NB4 (cell line): Measurements from ENCODE around the gene CST1.
"Not testable (repeated sequence)": the region's sequence is repeated elsewhere in the genome, so short reads cannot be mapped to it uniquely, and the experiment has no call there.

Source experiments
- DNase-seq: peaks from one replicate; pipeline ENCODE4 v3.0.0; 2010; ENCODE audit warnings: low read depth
- H3K4me3 ChIP-seq: one replicate; pipeline ENCODE4 v1.5.1; 2011; ENCODE audit warnings: mild to moderate bottlenecking, low read depth, low read length, moderate library complexity
- CTCF ChIP-seq: IDR thresholded peaks from one replicate; pipeline ENCODE4 v1.5.1; 2012; ENCODE audit warnings: low read depth, low read length
- MAX ChIP-seq: IDR thresholded peaks from 2 replicates; pipeline ENCODE4 v1.6.1; 2011; ENCODE audit warnings: low read depth, low read length
- MYC ChIP-seq: IDR thresholded peaks from 2 replicates; pipeline ENCODE4 v1.6.1; 2011; ENCODE audit warnings: low read depth, low read length
- POLR2A ChIP-seq: IDR thresholded peaks from 2 replicates; pipeline ENCODE4 v1.6.1; 2011; ENCODE audit warnings: mild to moderate bottlenecking; ENCODE audit not compliant: insufficient read length; ENCODE audit errors: extremely low read depth

The CST1 gene

GRCh38 chr20:23772074-23772473 lies 21.3 kb upstream of the CST1 start:
- no peak for TF ChIP-seq MYC
- no peak for TF ChIP-seq CTCF
- no peak for TF ChIP-seq POLR2A
- no peak for TF ChIP-seq MAX
- H3K4me3 ChIP-seq: no peak overlapping the region
- DNase-seq: no peak

GRCh38 chr20:23770384-23770783 lies 19.6 kb upstream of the CST1 start:
- no peak for TF ChIP-seq MAX
- no peak for TF ChIP-seq MYC
- no peak for TF ChIP-seq POLR2A
- TF ChIP-seq CTCF: no peak
- H3K4me3 ChIP-seq: no peak overlapping the region
- no peak for DNase-seq

- not testable (repeated sequence) for H3K4me3 ChIP-seq, DNase-seq
These were observed 17.8 kb upstream of the CST1 start for GRCh38 chr20:23768520-23768919.

- DNase-seq: no peak
- no peak overlapping the region for H3K4me3 ChIP-seq
- no peak for TF ChIP-seq CTCF
- TF ChIP-seq MYC: no peak
- no peak for TF ChIP-seq POLR2A
- TF ChIP-seq MAX: no peak
These were observed 15.8 kb upstream of the CST1 start for GRCh38 chr20:23766531-23766930.

GRCh38 chr20:23765578-23765977 lies 14.8 kb upstream of the CST1 start:
- TF ChIP-seq CTCF: no peak
- no peak for TF ChIP-seq MYC
- no peak for TF ChIP-seq POLR2A
- no peak for TF ChIP-seq MAX
- DNase-seq: no peak

GRCh38 chr20:23764630-23765029 lies 13.9 kb upstream of the CST1 start:
- H3K4me3 ChIP-seq: not testable (repeated sequence)

More at GRCh38 chr20:23765578-23765977, 14.8 kb upstream of the CST1 start:
- H3K4me3 ChIP-seq: no peak overlapping the region

GRCh38 chr20:23763345-23763744 lies 12.6 kb upstream of the CST1 start:
- no peak for DNase-seq
- TF ChIP-seq POLR2A (no peak), MYC (no peak), MAX (no peak), CTCF (no peak)
- H3K4me3 ChIP-seq: no peak overlapping the region

More at GRCh38 chr20:23764630-23765029, 13.9 kb upstream of the CST1 start:
- not testable (repeated sequence) for DNase-seq
